ENCODE results near the gene OGT.

GRCh38 chrX:71578253-71579135 lies 45.6 kb downstream of the OGT start, which contains the start of gene GCNA:
- TF ChIP-seq CTCF (conservative IDR thresholded peaks at IDR 0.05), result no peak
- TF ChIP-seq ZFX (IDR thresholded peaks at IDR 0.05), result no peak

Measured in C4-2B (cell line).